T-cell (primary cell): ENCODE data around the gene ADGRG1. TPM values are rescaled to one million over a fixed set of nuclear protein-coding genes. Genes with fewer than 3 reads are reported as not detected.

Experiments
- ATAC-seq, 4 experiments: fragments of 200-7000 bp in 3 of 4; fragments of 150-1000 bp in 1 of 4; cut with Tn5 transposase; replicated peaks in 1 of 4; 1 replicate in 3 of 4; 2 replicates in 1 of 4; pipeline ENCODE4 v1.10.0; 2021; ENCODE audit warnings: moderate library complexity in 3 of 4, mild to moderate bottlenecking in 2 of 4, moderate number of reproducible peaks in 1 of 4
- CTCF ChIA-PET, 2 donors: fragments of 300-600 bp; sonication (Branson Sonifier 250); formaldehyde crosslinking; loops; one replicate each; lab custom pipeline; 2022; ENCODE audit warnings: antibody characterized with exemption in 2 of 2; lab: Charles Lee
- POLR2A ChIA-PET, 2 donors: fragments of 300-600 bp; sonication (Branson Sonifier 250); formaldehyde crosslinking; loops; one replicate each; lab custom pipeline; 2022; ENCODE audit warnings: antibody characterized with exemption in 2 of 2; lab: Charles Lee
- DNase-seq, 35 experiments: peaks; one replicate each; pipeline versions ENCODE4 v3.0.0 to v3.0.0-alpha.2; 2013 to 2023
- H3K27ac ChIP-seq: one replicate; pipeline ENCODE4 v1.5.1; 2013; ENCODE audit warnings: low read length
- H3K27me3 ChIP-seq, 2 experiments: replicated peaks in 1 of 2; 1 replicate in 1 of 2; 2 replicates in 1 of 2; pipeline versions ENCODE4 v1.6.1 to v1.7.0; 2013; ENCODE audit warnings: low read length in 1 of 2, mixed read lengths in 1 of 2; ENCODE audit not compliant: control insufficient read depth in 2 of 2, insufficient read depth in 2 of 2; ENCODE audit errors: extremely low read depth in 1 of 2
- H3K36me3 ChIP-seq, 2 donors: 1 replicate in 1 of 2; 2 replicates in 1 of 2; pipeline versions ENCODE4 v1.6.1 to v1.7.0; 2013; ENCODE audit warnings: low read length in 1 of 2; ENCODE audit not compliant: control insufficient read depth in 2 of 2, insufficient read depth in 1 of 2; ENCODE audit errors: extremely low read depth in 1 of 2
- H3K4me1 ChIP-seq, 2 experiments: 1 replicate in 1 of 2; 2 replicates in 1 of 2; pipeline versions ENCODE4 v1.6.1 to v1.7.0; 2013; ENCODE audit warnings: low read length in 2 of 2, mixed read lengths in 1 of 2; ENCODE audit not compliant: insufficient read depth in 2 of 2, control insufficient read depth in 1 of 2; ENCODE audit errors: extremely low read depth in 1 of 2
- H3K4me3 ChIP-seq, 2 donors: 1 replicate in 1 of 2; 2 replicates in 1 of 2; pipeline versions ENCODE4 v1.5.1 to v1.7.0; 2013; ENCODE audit warnings: mild to moderate bottlenecking in 2 of 2, low read length in 1 of 2, moderate library complexity in 1 of 2; ENCODE audit not compliant: control insufficient read depth in 1 of 2; ENCODE audit errors: extremely low read depth in 1 of 2
- H3K9me3 ChIP-seq: 2 replicates; pipeline ENCODE4 v1.7.0; 2013
- H3K27ac Mint-ChIP-seq, 2 donors: one replicate each; pipeline ENCODE4 v1.8.0; 2020 to 2021; ENCODE audit warnings: mild to moderate bottlenecking in 2 of 2, mixed read lengths in 2 of 2
- H3K27me3 Mint-ChIP-seq, 2 donors: one replicate each; pipeline ENCODE4 v1.8.0; 2021 to 2022; ENCODE audit warnings: mixed read lengths in 2 of 2
- H3K36me3 Mint-ChIP-seq: one replicate; pipeline ENCODE4 v1.8.0; 2021; ENCODE audit warnings: mixed read lengths
- H3K4me1 Mint-ChIP-seq, 3 donors: one replicate each; pipeline ENCODE4 v1.8.0; 2020 to 2022; ENCODE audit warnings: mixed read lengths in 3 of 3, mild to moderate bottlenecking in 1 of 3
- H3K4me3 Mint-ChIP-seq, 3 donors: one replicate each; pipeline ENCODE4 v1.8.0; 2020 to 2022; ENCODE audit warnings: mild to moderate bottlenecking in 3 of 3, mixed read lengths in 3 of 3, moderate library complexity in 3 of 3
- H3K9me3 Mint-ChIP-seq, 3 donors: one replicate each; pipeline ENCODE4 v1.8.0; 2020 to 2022; ENCODE audit warnings: mixed read lengths in 3 of 3
- WGBS: methylation state at CpG from one replicate; pipeline ENCODE4 v1.1.5; 2013; ENCODE audit warnings: missing lambda C conversion rate; ENCODE audit not compliant: insufficient coverage; 5-methylcytosine and 5-hydroxymethylcytosine counted together
- total RNA-seq, 35 experiments: library from RNA in 6 of 35; stranded (reverse) in 6 of 35; fragments of 120-200 nt in 1 of 35; gene quantifications; one replicate each; pipeline versions ENCODE4 v1.2.1 to v1.2.4 and lab custom pipeline; 2013 to 2026

The ADGRG1 gene
- total RNA-seq, 5 donors from 2014 or later (not counting 1 experiment from before 2014, with no cell fraction given), result 7.8 to 91.7 (median 11.7) TPM

DNA sequence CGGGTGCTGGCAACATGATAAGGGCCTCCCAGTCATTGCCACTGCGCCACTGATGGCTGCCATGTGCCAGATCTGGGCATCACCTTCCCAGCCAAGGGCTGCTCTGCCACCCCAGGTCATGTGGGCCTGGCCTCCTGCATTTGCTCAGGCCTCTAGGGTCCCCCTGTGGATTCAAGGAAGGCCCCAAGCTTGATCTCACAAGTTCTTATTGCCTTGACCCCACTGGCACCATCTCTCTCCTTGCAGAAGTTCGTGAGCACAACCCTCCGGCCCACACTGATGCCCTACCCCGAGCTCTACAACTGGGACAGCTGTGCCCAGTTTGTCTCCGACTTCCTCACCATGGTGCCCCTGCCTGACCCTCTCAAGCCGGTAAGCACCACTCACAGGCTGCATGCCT is 71.5 kb downstream of the ADGRG1 start:
- Mint-ChIP-seq H3K27ac (no peak overlapping the region), H3K4me1 (peaks cover 3 to 6% (median 6%) of the 10 kb centered on the region in 3 donors), H3K27me3 (peaks cover 0 to 1% of the 10 kb centered on the region in 2 donors), H3K36me3 (no peaks in the 10 kb centered on the region), H3K9me3 (no peaks in the 10 kb centered on the region), H3K4me3 (no peak overlapping the region)
- H3K27me3 ChIP-seq, result peaks cover 0 to 10% of the 10 kb centered on the region in 2 experiments
- no peaks in the 10 kb centered on the region for H3K9me3 ChIP-seq
- DNase-seq, result no peak
- no peaks in the 10 kb centered on the region for H3K36me3 ChIP-seq
- ChIA-PET POLR2A (no interaction called here), CTCF (interaction anchor here in 1 of 2 donors (0.5 to 0.6 kb wide), 2 partner anchors 20 to 105 kb away, joined by 3 read pairs; no protein-coding TSS in a partner anchor)
- 91% methylated on average over 7 of the region's 7 CpGs for WGBS
- ATAC-seq, result no peak
- H3K27ac ChIP-seq, result no peak overlapping the region
- no peak overlapping the region for H3K4me3 ChIP-seq
- peaks cover 0 to under 1% of the 10 kb centered on the region in 2 experiments for H3K4me1 ChIP-seq

DNA sequence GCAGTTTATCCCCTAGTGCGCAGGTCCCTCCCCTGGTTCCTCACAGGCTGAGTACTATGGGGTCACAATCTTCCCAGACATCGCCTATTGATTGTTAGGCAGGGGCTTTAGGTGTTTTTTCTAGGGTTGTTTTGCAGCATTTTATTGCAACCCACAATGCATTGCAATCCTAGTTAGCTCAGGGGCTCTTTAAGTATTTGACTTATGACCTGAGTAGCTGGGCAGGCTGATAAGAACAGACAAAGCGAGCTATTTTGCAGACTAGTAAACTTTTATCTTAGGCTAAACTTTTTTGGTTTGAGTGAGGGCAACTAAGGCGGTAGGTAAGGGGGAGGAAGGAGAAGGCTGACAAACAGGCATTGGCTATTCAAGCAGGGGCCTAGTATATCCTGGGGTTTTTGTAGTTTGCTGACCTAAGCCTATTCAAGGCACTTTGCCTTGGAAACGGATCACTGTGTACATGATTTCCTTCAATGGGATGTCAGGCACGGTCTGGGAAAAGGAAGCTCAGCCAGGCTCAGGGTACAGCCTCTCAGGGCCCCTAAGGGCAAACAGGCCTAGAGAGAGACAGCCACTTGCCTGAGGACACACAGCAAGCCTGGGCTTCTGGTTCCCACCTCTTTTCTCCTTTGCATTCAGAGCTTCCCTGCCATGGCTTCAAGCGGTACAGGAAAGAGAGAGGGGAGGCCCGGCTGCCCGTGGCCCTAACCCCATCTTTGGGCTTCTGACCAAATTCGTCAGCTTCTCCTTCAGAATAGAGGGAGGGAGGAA is 72.5 kb downstream of the ADGRG1 start:
- no peak for DNase-seq
- no peaks in the 10 kb centered on the region for H3K4me1 ChIP-seq
- Mint-ChIP-seq H3K27ac (no peak overlapping the region), H3K27me3 (peaks cover 0 to 1% of the 10 kb centered on the region in 2 donors), H3K36me3 (no peaks in the 10 kb centered on the region), H3K4me3 (no peak overlapping the region), H3K4me1 (no peaks in the 10 kb centered on the region), H3K9me3 (no peaks in the 10 kb centered on the region)
- no peaks in the 10 kb centered on the region for H3K36me3 ChIP-seq
- H3K9me3 ChIP-seq, result no peaks in the 10 kb centered on the region
- H3K27ac ChIP-seq, result no peak overlapping the region
- peaks cover 0 to 9% of the 10 kb centered on the region in 2 experiments for H3K27me3 ChIP-seq
- no peak for ATAC-seq
- WGBS, result 79% methylated on average over 7 of the region's 10 CpGs
- no peak overlapping the region for H3K4me3 ChIP-seq
- CTCF ChIA-PET, result interaction anchor here in 1 of 2 donors (0.5 kb wide), 1 partner anchor 111 kb away, joined by 3 read pairs; no protein-coding TSS in a partner anchor
- POLR2A ChIA-PET, result no interaction called here

DNA sequence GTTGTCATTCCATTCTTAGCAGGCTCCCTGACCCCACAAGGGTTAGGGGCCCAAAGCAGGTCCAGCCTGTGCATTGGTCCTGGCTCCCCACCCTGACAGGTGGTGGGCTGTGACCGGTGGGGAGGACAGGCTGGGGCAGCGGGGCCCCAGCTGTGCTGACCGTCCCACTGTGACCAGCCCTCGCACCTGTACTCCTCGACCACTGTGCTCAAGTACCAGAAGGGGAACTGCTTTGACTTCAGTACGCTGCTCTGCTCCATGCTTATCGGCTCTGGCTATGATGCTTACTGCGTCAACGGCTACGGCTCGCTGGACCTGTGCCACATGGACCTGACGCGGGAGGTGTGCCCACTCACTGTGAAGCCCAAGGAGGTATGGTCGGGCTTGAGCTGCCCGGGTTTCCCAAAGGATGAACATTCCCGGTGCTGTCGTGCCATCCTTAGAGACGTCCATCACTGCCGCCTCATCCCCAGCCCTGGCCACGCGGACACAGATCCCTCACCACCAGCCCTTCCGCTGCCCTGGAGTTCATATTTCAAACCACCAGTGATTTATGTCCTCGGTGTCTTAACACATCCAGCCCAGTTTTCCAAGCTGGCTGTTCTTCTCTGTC is 73.4 kb downstream of the ADGRG1 start:
- 91% methylated on average over 22 of the region's 23 CpGs for WGBS
- Histone ChIP-seq H3K4me3 (no peak overlapping the region), H3K36me3 (no peaks in the 10 kb centered on the region), H3K4me1 (no peaks in the 10 kb centered on the region), H3K27ac (no peak overlapping the region), H3K9me3 (no peaks in the 10 kb centered on the region), H3K27me3 (peaks cover 0 to 5% of the 10 kb centered on the region in 2 experiments)
- Mint-ChIP-seq H3K9me3 (no peaks in the 10 kb centered on the region), H3K27me3 (peaks cover 4% of the 10 kb centered on the region in 2 donors), H3K4me3 (no peak overlapping the region), H3K36me3 (no peaks in the 10 kb centered on the region), H3K4me1 (no peaks in the 10 kb centered on the region), H3K27ac (no peak overlapping the region)
- POLR2A ChIA-PET, result no interaction called here
- CTCF ChIA-PET, result no interaction called here
- no peak for DNase-seq
- no peak for ATAC-seq

DNA sequence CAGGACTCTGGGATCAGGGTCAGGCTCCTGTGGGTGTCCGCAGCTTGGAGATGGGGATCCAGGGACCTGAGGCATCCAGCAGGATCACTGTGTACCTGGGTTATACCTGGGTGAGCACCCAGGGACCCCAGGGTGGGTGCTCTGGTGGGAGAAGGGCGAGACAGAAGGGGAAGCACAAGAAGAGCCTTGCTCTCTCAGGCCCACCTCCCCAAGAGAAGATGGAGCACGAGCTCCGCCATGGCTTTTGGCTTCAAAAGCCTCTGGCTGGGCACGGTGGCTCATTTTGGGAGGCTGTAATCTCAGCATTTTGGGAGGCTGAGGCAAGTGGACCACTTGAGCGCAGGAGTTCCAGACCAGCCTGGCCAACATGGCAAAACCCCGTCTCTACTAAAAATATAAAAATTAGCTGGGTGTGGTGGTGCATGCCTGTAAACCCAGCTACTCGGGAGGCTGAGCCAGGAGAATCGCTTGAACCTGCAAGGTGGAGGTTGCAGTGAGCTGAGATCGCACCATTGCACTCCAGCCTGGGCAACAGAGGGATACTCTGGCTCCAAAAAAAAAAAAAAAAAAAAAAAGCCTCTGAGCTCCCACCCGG is 75.1 kb downstream of the ADGRG1 start:
- no peak for DNase-seq
- H3K27ac ChIP-seq, result no peak overlapping the region
- no peak overlapping the region for H3K27ac Mint-ChIP-seq
- peaks cover 4 to 6% of the 10 kb centered on the region in 2 donors for H3K27me3 Mint-ChIP-seq
- H3K4me1 Mint-ChIP-seq, result no peaks in the 10 kb centered on the region
- CTCF ChIA-PET, result interaction anchor here (0.6 to 0.8 kb wide), 3 partner anchors 20 to 701 kb away, joined by 3 to 8 read pairs (median 3); no protein-coding TSS in a partner anchor
- H3K4me3 Mint-ChIP-seq, result no peak overlapping the region
- ATAC-seq, result no peak
- no peaks in the 10 kb centered on the region for H3K9me3 Mint-ChIP-seq
- WGBS, result 100% methylated on average over 4 of the region's 11 CpGs
- H3K4me1 ChIP-seq, result no peaks in the 10 kb centered on the region
- POLR2A ChIA-PET, result no interaction called here
- no peak overlapping the region for H3K4me3 ChIP-seq
- H3K9me3 ChIP-seq, result no peaks in the 10 kb centered on the region
- no peaks in the 10 kb centered on the region for H3K36me3 Mint-ChIP-seq
- peaks cover 0 to 6% of the 10 kb centered on the region in 2 experiments for H3K27me3 ChIP-seq
- no peaks in the 10 kb centered on the region for H3K36me3 ChIP-seq

DNA sequence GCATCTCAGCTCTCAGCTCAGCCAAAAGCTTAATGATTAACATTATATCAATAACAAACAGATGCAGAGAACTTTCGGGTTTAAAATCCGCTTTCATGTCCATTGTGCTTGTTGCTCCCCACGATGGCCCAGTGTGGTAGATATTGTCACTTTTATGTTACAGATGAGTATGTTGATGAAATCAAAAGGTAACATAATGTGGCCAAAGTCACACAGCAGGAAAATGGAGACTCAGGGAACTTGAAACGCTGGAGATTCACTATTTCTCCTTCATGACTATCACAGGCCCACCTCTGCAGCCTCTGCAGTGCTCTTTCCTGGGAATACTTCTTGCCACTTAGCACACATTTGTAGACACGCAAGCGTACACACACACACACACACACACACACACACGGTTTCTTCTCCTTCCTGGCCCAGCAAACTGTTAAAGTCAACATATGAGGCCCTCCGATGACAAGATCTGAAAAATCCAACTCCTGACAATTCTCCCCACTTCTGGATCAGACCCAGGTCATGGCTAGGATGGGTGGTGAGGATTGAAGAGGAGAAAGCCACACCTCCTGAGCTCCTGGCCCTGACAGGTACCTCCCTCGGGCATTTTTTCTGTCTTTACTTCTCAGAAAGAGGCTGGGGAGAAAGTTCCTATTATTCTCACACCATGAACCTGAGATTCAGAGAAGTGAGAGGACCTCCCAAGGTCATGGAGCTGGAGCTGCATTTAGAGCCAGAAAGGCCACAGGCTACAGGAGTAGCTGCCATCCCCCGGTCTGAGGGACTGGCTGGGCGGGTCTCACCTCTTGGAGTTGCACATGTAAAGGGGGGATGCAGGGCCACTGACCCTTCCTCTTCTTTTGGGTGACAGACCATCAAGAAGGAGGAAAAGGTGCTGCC is 75.8 kb downstream of the ADGRG1 start:
- H3K4me3 Mint-ChIP-seq, result no peak overlapping the region
- DNase-seq, result no peak
- Histone ChIP-seq H3K9me3 (no peaks in the 10 kb centered on the region), H3K27me3 (peaks cover 0 to 6% of the 10 kb centered on the region in 2 experiments), H3K27ac (no peak overlapping the region), H3K36me3 (no peaks in the 10 kb centered on the region), H3K4me3 (no peak overlapping the region), H3K4me1 (no peaks in the 10 kb centered on the region)
- ChIA-PET CTCF (interaction anchor here (0.6 to 0.8 kb wide), 4 partner anchors 19 to 700 kb away, joined by 3 to 8 read pairs (median 3); no protein-coding TSS in a partner anchor), POLR2A (no interaction called here)
- no peak overlapping the region for H3K27ac Mint-ChIP-seq
- no peak for ATAC-seq
- 83% methylated on average over 7 of the region's 11 CpGs for whole genome bisulfite sequencing
- peaks cover 3 to 6% of the 10 kb centered on the region in 2 donors for H3K27me3 Mint-ChIP-seq
- no peaks in the 10 kb centered on the region for H3K9me3 Mint-ChIP-seq
- H3K36me3 Mint-ChIP-seq, result no peaks in the 10 kb centered on the region
- no peaks in the 10 kb centered on the region for H3K4me1 Mint-ChIP-seq
